Thymus (tissue), 11 donors: ENCODE data around the gene CDK8. TPM values are rescaled to one million over a fixed set of nuclear protein-coding genes. Genes with fewer than 3 reads are reported as not detected.
"Not testable (repeated sequence)": the region's sequence is repeated elsewhere in the genome, so short reads cannot be mapped to it uniquely, and the experiment has no call there.

Experiments
- DNase-seq, 9 donors: peaks; one replicate each; pipeline ENCODE4 v3.0.0-alpha.2; 2013; ENCODE audit warnings: low spot score in 9 of 9, low read depth in 6 of 9, missing footprints in 1 of 9
- H3K27ac ChIP-seq, 2 donors: one replicate each; pipeline ENCODE4 v1.5.1; 2013; ENCODE audit warnings: control low read depth in 1 of 2, low read depth in 1 of 2, low read length in 1 of 2, mild to moderate bottlenecking in 1 of 2, moderate library complexity in 1 of 2
- H3K27me3 ChIP-seq, 2 donors: one replicate each; pipeline ENCODE4 v1.5.1; 2013; ENCODE audit warnings: low read length in 1 of 2; ENCODE audit not compliant: control insufficient read depth in 2 of 2, insufficient read depth in 1 of 2
- H3K36me3 ChIP-seq, 2 donors: one replicate each; pipeline ENCODE4 v1.5.1; 2013; ENCODE audit warnings: low read length in 1 of 2, mild to moderate bottlenecking in 1 of 2, moderate library complexity in 1 of 2; ENCODE audit not compliant: control insufficient read depth in 2 of 2, insufficient read depth in 2 of 2
- H3K4me1 ChIP-seq, 2 donors: one replicate each; pipeline ENCODE4 v1.5.1; 2013; ENCODE audit warnings: low read length in 2 of 2; ENCODE audit not compliant: control insufficient read depth in 2 of 2, insufficient read depth in 2 of 2
- H3K4me3 ChIP-seq, 2 donors: one replicate each; pipeline ENCODE4 v1.5.1; 2013; ENCODE audit warnings: low read length in 2 of 2, control low read depth in 1 of 2, mild to moderate bottlenecking in 1 of 2
- H3K9me3 ChIP-seq, 2 donors: one replicate each; pipeline ENCODE4 v1.5.1; 2013; ENCODE audit warnings: low read length in 1 of 2, mild to moderate bottlenecking in 1 of 2; ENCODE audit not compliant: control insufficient read depth in 2 of 2, insufficient read depth in 1 of 2
- WGBS: extraction: QIAGEN DNeasy Blood & Tissue Kit; methylation state at CpG from one replicate; pipeline ENCODE4 v1.1.7; 2013; 5-methylcytosine and 5-hydroxymethylcytosine counted together
- polyA plus RNA-seq: library from polyadenylated mRNA; stranded (reverse); fragments of 200-250 nt; gene quantifications from one replicate; pipeline ENCODE4 v1.2.3, GENCODE V29; 2013
- total RNA-seq: library from RNA; stranded (reverse); fragments of 120-200 nt; gene quantifications from one replicate; pipeline ENCODE4 v1.2.4, GENCODE V29; 2013
- donor health status: healthy.

The CDK8 gene
- total and polyA plus RNA-seq, 2 donors, result 12.0 to 23.8 TPM

DNA sequence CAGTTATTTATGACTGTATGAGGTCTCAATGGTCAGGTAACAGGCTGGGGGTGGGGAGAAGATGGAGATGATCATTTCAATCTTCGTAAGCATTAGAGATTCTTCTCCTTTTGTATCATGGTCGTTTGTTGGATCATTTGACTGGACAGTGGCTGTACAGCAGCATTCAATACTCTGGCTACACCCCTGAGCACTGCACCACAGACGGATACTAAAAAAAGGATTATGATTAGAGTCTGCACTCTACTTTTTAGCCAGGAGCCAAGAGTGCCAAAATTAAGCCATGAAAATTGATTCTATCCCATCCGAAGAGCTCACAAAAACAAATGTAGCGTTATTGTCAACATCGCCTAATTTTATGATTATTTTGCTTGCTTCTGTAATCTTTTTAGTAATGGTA is 41.9 kb downstream of the CDK8 start:
- Histone ChIP-seq H3K27me3 (no peaks in the 10 kb centered on the region), H3K36me3 (no peaks in the 10 kb centered on the region), H3K4me3 (no peak overlapping the region), H3K9me3 (no peaks in the 10 kb centered on the region), H3K27ac (no peak overlapping the region), H3K4me1 (no peaks in the 10 kb centered on the region)
- DNase-seq, result no peak
- 98% methylated on average over 6 of the region's 6 CpGs for WGBS

DNA sequence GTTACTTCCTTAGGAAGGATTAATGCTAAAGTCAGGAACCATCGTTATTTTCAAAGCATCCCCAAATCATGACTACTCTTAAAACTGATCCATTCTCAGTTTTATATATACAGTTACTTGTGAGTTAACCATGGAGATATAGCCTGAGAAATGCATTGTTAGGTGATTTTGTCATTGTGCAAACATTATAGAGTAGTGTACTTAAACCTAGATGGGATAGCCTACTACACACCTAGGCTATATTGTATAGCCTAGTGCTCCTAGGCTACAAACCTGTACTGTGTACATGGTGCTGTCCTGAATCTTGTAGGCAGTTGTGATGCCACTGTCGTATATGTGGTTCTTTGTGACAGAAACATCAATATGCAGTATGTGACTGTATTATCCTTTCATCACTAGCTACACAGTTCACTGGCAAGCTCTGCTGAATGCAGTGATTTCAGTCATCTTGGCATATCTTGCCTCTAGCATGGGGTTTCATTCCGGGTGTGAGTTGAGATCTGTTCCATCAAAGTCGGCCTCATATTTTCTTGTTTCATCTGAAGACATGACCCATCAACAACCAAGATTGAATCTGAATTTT is 45.3 kb downstream of the CDK8 start:
- no peak for DNase-seq
- H3K4me1 ChIP-seq, result no peaks in the 10 kb centered on the region
- H3K36me3 ChIP-seq, result no peaks in the 10 kb centered on the region
- H3K27me3 ChIP-seq, result no peaks in the 10 kb centered on the region
- H3K9me3 ChIP-seq, result no peaks in the 10 kb centered on the region
- H3K4me3 ChIP-seq, result no peak overlapping the region
- H3K27ac ChIP-seq, result no peak overlapping the region
- 96% methylated on average over 4 of the region's 4 CpGs for WGBS

DNA sequence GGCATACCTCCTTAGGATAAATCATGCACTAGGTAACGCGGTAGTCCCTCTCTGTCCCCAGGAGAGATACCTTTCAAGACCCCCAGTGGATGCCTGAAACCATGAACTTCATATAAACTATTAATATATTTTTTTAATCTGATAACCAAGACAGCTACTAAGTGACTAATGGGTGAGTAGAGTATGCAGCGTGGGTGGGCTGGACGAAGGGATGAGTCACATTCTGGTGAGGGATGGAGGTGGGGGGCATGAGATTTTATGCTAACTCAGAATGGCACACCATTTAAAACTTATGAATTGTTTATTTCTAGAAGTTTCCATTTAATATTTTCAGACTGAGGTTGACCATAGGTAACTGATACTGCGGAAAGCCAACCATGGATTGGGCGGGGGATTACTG is 46.2 kb downstream of the CDK8 start:
- WGBS, result 88% methylated on average over 6 of the region's 6 CpGs
- H3K27me3 ChIP-seq, result no peaks in the 10 kb centered on the region
- H3K36me3 ChIP-seq, result no peaks in the 10 kb centered on the region
- H3K27ac ChIP-seq, result no peak overlapping the region
- H3K4me3 ChIP-seq, result no peak overlapping the region
- H3K9me3 ChIP-seq, result no peaks in the 10 kb centered on the region
- H3K4me1 ChIP-seq, result no peaks in the 10 kb centered on the region
- DNase-seq, result no peak

DNA sequence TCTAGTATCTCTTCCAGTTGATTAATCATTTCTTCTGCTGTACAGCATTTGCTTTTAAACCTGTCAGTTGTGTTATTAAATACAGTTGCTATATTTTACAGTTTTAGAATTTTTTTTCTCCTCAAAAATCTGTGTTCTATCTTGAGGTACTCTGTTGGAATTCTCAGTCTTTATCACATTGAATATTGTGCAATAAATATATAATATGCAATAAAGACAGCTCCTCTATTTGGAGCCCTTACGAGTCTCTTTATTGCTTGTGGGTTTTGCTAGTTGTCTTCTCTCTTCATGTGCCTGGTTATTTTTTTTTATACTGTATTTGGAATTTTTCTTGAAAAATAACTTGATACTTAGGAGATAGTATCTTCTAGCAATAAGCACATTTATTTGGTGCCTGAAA is 51.7 kb downstream of the CDK8 start:
- no peaks in the 10 kb centered on the region for H3K9me3 ChIP-seq
- no peaks in the 10 kb centered on the region for H3K27me3 ChIP-seq
- no peak overlapping the region for H3K27ac ChIP-seq
- no peak for DNase-seq
- no peaks in the 10 kb centered on the region for H3K36me3 ChIP-seq
- H3K4me1 ChIP-seq, result no peaks in the 10 kb centered on the region
- 94% methylated on average over 1 of the region's 1 CpG for WGBS
- no peak overlapping the region for H3K4me3 ChIP-seq

DNA sequence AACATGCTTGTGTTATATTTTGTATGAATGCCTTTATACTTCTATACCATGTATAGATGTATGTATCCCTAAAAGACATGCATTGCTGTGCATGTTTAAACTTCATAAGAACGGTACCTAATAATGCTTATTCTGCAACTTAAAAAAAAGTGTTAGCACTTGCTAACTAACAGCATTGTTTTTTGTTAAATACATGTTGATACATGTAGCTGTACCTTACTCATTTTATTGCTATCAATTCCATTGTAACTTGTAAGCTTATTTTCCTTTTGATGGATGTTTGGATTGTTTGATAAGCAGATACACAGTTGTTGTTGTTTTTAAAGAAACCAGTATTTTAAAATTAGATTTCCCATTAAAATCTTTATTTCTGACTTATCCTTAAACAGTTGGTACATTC is 53.8 kb downstream of the CDK8 start:
- Histone ChIP-seq H3K27ac (no peak overlapping the region), H3K36me3 (no peaks in the 10 kb centered on the region), H3K4me1 (no peaks in the 10 kb centered on the region), H3K4me3 (no peak overlapping the region), H3K9me3 (no peaks in the 10 kb centered on the region), H3K27me3 (no peaks in the 10 kb centered on the region)
- WGBS, result 97% methylated on average over 1 of the region's 1 CpG
- no peak for DNase-seq

DNA sequence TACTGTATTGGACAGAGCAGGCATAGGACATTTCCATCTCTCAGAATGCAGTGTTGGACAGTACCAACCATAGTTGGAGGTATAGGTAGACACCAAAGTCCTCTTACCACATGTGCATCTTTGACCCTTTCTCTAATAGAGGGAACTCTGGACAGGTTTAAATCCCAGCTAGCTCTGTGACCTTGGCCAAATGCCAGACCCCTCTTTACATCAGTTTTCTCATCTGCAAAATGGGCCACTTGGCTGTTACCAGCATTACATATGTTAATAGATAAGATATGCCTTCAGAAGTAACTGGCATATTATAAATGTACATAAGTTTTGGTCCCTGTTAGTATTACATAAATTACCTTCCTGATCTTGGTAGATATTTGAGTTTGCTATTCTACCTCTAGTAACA is 54.3 kb downstream of the CDK8 start:
- H3K27ac ChIP-seq, result no peak overlapping the region
- H3K9me3 ChIP-seq, result no peaks in the 10 kb centered on the region
- H3K27me3 ChIP-seq, result no peaks in the 10 kb centered on the region
- no peaks in the 10 kb centered on the region for H3K36me3 ChIP-seq
- no peaks in the 10 kb centered on the region for H3K4me1 ChIP-seq
- DNase-seq, result no peak
- no peak overlapping the region for H3K4me3 ChIP-seq

DNA sequence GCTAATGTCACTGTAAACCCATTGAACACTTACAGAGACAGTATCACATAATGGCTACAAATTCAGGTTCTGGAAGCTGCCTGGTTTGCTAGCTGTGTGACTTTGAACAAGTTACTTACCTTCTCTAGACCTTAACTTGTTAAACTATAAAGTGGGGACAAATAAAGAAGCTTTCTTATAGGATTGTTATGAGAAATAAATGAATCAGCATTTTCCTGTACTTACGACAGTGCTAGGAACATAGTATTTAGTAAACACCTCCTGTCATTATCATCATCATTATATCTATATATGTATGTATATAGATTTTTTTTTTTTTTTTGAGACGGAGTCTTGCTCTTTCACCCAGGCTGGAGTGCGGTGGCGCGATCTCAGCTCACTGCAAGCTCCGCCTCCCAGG is 54.9 kb downstream of the CDK8 start:
- DNase-seq, result no peak
- 100% methylated on average over 5 of the region's 6 CpGs for WGBS
- H3K4me3 ChIP-seq, result no peak overlapping the region
- no peaks in the 10 kb centered on the region for H3K27me3 ChIP-seq
- no peaks in the 10 kb centered on the region for H3K4me1 ChIP-seq
- H3K36me3 ChIP-seq, result no peaks in the 10 kb centered on the region
- no peaks in the 10 kb centered on the region for H3K9me3 ChIP-seq
- H3K27ac ChIP-seq, result no peak overlapping the region

DNA sequence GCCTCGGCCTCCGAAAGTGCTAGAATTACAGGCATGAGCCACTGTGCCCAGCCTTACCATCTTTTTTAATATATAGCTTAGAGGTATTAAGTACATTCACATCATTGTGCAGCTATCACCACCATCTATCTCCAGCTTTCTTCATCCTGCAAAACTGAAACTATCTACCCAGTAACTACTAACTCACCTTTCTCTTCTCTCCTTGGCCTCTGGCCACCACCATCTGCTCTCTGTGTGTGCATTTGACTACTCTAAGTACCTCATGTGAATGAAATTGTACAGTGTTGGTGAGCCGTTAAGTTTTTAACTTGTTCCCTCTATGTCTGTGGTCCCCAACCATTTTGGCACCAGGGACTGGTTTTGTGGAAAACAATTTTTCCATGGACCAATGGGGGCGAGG is 56.1 kb downstream of the CDK8 start:
- no peaks in the 10 kb centered on the region for H3K27me3 ChIP-seq
- H3K36me3 ChIP-seq, result no peaks in the 10 kb centered on the region
- WGBS, result 97% methylated on average over 4 of the region's 4 CpGs
- H3K4me3 ChIP-seq, result no peak overlapping the region
- no peaks in the 10 kb centered on the region for H3K4me1 ChIP-seq
- no peak for DNase-seq
- no peak overlapping the region for H3K27ac ChIP-seq
- H3K9me3 ChIP-seq, result no peaks in the 10 kb centered on the region

DNA sequence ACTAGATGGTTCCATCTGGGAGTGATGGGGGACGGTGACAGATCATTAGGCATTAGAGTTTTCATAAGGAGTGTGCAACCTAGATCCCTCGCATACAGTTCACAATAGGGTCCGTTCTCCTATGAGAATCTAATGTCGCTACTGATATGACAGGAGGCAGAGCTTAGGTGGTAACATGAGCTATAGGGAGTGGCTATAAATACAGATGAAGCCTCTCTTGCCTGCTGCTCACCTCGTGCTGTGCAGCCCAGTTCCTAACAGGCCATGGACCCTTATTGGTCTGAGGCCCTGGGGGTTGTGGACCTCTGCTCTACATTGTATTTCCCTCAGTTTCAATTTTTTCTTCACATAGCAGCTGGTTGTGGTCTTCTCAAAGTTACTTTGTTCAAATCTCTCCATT is 56.5 kb downstream of the CDK8 start:
- 97% methylated on average over 5 of the region's 5 CpGs for WGBS
- no peaks in the 10 kb centered on the region for H3K9me3 ChIP-seq
- H3K36me3 ChIP-seq, result no peaks in the 10 kb centered on the region
- H3K4me3 ChIP-seq, result no peak overlapping the region
- no peak for DNase-seq
- no peaks in the 10 kb centered on the region for H3K4me1 ChIP-seq
- no peaks in the 10 kb centered on the region for H3K27me3 ChIP-seq
- no peak overlapping the region for H3K27ac ChIP-seq

DNA sequence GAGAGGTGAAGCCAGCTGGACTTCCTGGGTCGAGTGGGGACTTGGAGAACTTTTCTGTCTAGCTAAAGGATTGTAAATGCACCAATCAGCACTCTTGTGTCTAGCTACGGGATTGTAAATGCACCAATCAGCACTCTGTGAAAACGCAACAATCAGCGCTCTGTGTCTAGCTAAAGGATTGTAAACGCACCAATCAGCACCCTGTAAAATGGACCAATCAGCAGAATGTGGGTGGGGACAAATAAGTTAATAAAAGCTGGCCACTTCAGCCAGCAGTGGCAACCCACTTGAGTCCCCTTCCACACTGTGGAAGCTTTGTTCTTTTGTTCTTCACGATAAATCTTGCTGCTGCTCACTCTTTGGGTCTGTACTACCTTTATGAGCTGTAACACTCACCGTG is 58.1 kb downstream of the CDK8 start:
- not testable (repeated sequence) for H3K36me3 ChIP-seq, H3K27me3 ChIP-seq, DNase-seq, H3K27ac ChIP-seq, H3K4me1 ChIP-seq, H3K9me3 ChIP-seq, H3K4me3 ChIP-seq
- WGBS, result 98% methylated on average over 7 of the region's 7 CpGs
